Smooth muscle cell (in vitro differentiated cells): ENCODE measurements around the gene TMEM255B. TPM values are rescaled to one million over a fixed set of nuclear protein-coding genes. Genes with fewer than 3 reads are reported as not detected.

ENCODE experiments used
- DNase-seq: peaks from one replicate; lab custom pipeline; 2025; ENCODE audit not compliant: unreplicated experiment; lab: John Stamatoyannopoulos, UW
- H2AFZ ChIP-seq: fragments of 200-600 bp; sonication (generic); 2 replicates; pipeline ENCODE4 v1.6.0; 2016; ENCODE audit warnings: antibody characterized with exemption, low read depth, mild to moderate bottlenecking
- H3F3A ChIP-seq: fragments of 200-600 bp; sonication (generic); 2 replicates; pipeline ENCODE4 v1.6.0; 2017; ENCODE audit warnings: antibody characterized with exemption, low read depth
- H3K27ac ChIP-seq: fragments of 200-600 bp; sonication (generic); 2 replicates; pipeline ENCODE4 v1.5.1; 2016; ENCODE audit warnings: low read depth, mild to moderate bottlenecking
- H3K27me3 ChIP-seq: fragments of 200-600 bp; sonication (generic); 2 replicates; pipeline ENCODE4 v1.6.1; 2016; ENCODE audit warnings: low read depth, mild to moderate bottlenecking
- H3K36me3 ChIP-seq: fragments of 200-600 bp; sonication (generic); 2 replicates; pipeline ENCODE4 v1.5.1; 2016; ENCODE audit warnings: low read depth
- H3K4me1 ChIP-seq: fragments of 200-600 bp; sonication (generic); 2 replicates; pipeline ENCODE4 v1.5.1; 2016; ENCODE audit warnings: low read depth
- H3K4me2 ChIP-seq: fragments of 200-600 bp; sonication (generic); 2 replicates; pipeline ENCODE4 v1.6.0; 2016; ENCODE audit warnings: mild to moderate bottlenecking
- H3K4me3 ChIP-seq: fragments of 200-600 bp; sonication (generic); 2 replicates; pipeline ENCODE4 v1.5.1; 2016; ENCODE audit warnings: mild to moderate bottlenecking
- H3K79me2 ChIP-seq: fragments of 200-600 bp; sonication (generic); 2 replicates; pipeline ENCODE4 v1.6.0; 2016; ENCODE audit warnings: low read depth, mild to moderate bottlenecking
- H3K9ac ChIP-seq: fragments of 200-600 bp; sonication (generic); 2 replicates; pipeline ENCODE4 v1.6.0; 2016; ENCODE audit warnings: low read depth
- H3K9me3 ChIP-seq: fragments of 200-600 bp; sonication (generic); replicated peaks from 2 replicates; pipeline ENCODE4 v1.5.1; 2016; ENCODE audit warnings: low read depth
- H4K20me1 ChIP-seq: fragments of 200-600 bp; sonication (generic); 2 replicates; pipeline ENCODE4 v1.6.0; 2016; ENCODE audit warnings: low read depth
- WGBS: methylation state at CpG from one replicate; pipeline ENCODE4 v1.1.7; 2016; ENCODE audit warnings: low lambda C conversion rate; 5-methylcytosine and 5-hydroxymethylcytosine counted together
- polyA plus RNA-seq: library from polyadenylated mRNA; unstranded; fragments of >200 nt; fragmentation: Nextera tagmentation; extraction: Ambion mirVana; gene quantifications from 2 replicates; pipeline ENCODE4 v1.2.1, GENCODE V29; 2016
- total RNA-seq: library from RNA; depleted of rRNA; stranded (reverse); fragments of >200 nt; gene quantifications from 2 replicates; pipeline ENCODE4 v1.2.3, GENCODE V29; 2014
- TF ChIP-seq, protein P1 (sequence below): fragments of 200-600 bp; sonication (generic); IDR thresholded peaks from 2 replicates; pipeline ENCODE4 v1.5.1; 2017; ENCODE audit warnings: borderline replicate concordance, mild to moderate bottlenecking, antibody characterized with exemption; ENCODE audit not compliant: insufficient read depth, poor library complexity, severe bottlenecking

Gene TMEM255B
- total and polyA plus RNA-seq, 2 experiments from 2014 or later, result 0.22 to 2.1 TPM

- TF ChIP-seq, protein P1, sequence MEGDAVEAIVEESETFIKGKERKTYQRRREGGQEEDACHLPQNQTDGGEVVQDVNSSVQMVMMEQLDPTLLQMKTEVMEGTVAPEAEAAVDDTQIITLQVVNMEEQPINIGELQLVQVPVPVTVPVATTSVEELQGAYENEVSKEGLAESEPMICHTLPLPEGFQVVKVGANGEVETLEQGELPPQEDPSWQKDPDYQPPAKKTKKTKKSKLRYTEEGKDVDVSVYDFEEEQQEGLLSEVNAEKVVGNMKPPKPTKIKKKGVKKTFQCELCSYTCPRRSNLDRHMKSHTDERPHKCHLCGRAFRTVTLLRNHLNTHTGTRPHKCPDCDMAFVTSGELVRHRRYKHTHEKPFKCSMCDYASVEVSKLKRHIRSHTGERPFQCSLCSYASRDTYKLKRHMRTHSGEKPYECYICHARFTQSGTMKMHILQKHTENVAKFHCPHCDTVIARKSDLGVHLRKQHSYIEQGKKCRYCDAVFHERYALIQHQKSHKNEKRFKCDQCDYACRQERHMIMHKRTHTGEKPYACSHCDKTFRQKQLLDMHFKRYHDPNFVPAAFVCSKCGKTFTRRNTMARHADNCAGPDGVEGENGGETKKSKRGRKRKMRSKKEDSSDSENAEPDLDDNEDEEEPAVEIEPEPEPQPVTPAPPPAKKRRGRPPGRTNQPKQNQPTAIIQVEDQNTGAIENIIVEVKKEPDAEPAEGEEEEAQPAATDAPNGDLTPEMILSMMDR, result no peak
- Histone ChIP-seq H3K79me2 (no peaks in the 10 kb centered on the region), H2AFZ (no peak overlapping the region), H3K27ac (no peak overlapping the region), H3K27me3 (no peaks in the 10 kb centered on the region), H3K4me1 (no peaks in the 10 kb centered on the region), H4K20me1 (no peaks in the 10 kb centered on the region), H3K36me3 (no peaks in the 10 kb centered on the region), H3K9ac (no peak overlapping the region), H3F3A (no peaks in the 10 kb centered on the region), H3K4me2 (no peak overlapping the region), H3K4me3 (no peak overlapping the region), H3K9me3 (no peaks in the 10 kb centered on the region)
- 84% methylated on average over 7 of the region's 7 CpGs for WGBS
- no peak for DNase-seq
Measured at GRCh38 chr13:113754242-113754641, 4.8 kb upstream of the TMEM255B start.

DNA sequence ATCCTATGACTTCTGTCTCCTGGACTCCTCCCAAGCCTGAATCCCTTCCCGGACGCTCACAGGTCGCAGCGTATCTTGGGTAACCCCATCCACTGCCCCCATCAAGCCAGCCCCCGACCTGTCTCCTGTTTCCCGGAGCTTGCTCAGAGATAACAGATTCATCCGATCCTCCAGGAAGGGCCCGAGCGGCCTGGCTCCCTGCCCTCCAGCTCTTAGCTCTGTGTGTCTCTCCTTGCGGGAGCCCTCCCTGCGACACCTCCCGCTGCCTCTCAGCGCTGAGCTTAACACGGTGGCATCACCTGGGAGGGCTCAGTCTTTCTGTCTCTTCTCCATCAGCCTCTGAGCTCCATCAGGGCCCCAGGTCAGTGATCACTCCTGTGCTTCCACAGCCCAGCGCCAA is 4.3 kb upstream of the TMEM255B start:
- H3K4me3 ChIP-seq, result no peak overlapping the region
- no peak for DNase-seq
- no peaks in the 10 kb centered on the region for H3K9me3 ChIP-seq
- H3K4me1 ChIP-seq, result no peaks in the 10 kb centered on the region
- no peak overlapping the region for H3K9ac ChIP-seq
- no peaks in the 10 kb centered on the region for H3K36me3 ChIP-seq
- TF ChIP-seq, protein P1, result no peak
- H3F3A ChIP-seq, result no peaks in the 10 kb centered on the region
- H3K79me2 ChIP-seq, result no peaks in the 10 kb centered on the region
- WGBS, result 89% methylated on average over 15 of the region's 15 CpGs
- H2AFZ ChIP-seq, result no peak overlapping the region
- H4K20me1 ChIP-seq, result no peaks in the 10 kb centered on the region
- H3K4me2 ChIP-seq, result no peak overlapping the region
- H3K27ac ChIP-seq, result no peak overlapping the region
- peaks cover 4% of the 10 kb centered on the region for H3K27me3 ChIP-seq

- H3K79me2 ChIP-seq, result no peaks in the 10 kb centered on the region
- no peak for DNase-seq
- 93% methylated on average over 20 of the region's 20 CpGs for WGBS
Measured at GRCh38 chr13:113756441-113757097, 2.5 kb upstream of the TMEM255B start.

More at GRCh38 chr13:113756441-113757097, 2.5 kb upstream of the TMEM255B start:
- Histone ChIP-seq H3K4me3 (no peak overlapping the region), H3K9me3 (no peaks in the 10 kb centered on the region), H3K4me1 (no peaks in the 10 kb centered on the region), H3K27me3 (peaks cover 23% of the 10 kb centered on the region), H3K4me2 (no peak overlapping the region), H4K20me1 (no peaks in the 10 kb centered on the region), H3F3A (no peaks in the 10 kb centered on the region), H2AFZ (no peak overlapping the region), H3K27ac (no peak overlapping the region), H3K9ac (no peak overlapping the region), H3K36me3 (no peaks in the 10 kb centered on the region)
- TF ChIP-seq, protein P1, result no peak
